Loucy (cell line): ENCODE data around the gene TJP3.

Source experiments
- H2AFZ ChIP-seq: fragments of 200-600 bp; sonication (generic); 2 replicates; pipeline ENCODE4 v1.6.0; 2016; ENCODE audit warnings: antibody characterized with exemption, mild to moderate bottlenecking, low read length, moderate library complexity
- H3F3A ChIP-seq: fragments of 200-600 bp; 2 replicates; pipeline ENCODE4 v1.6.0; 2016; ENCODE audit warnings: antibody characterized with exemption, low read depth, mild to moderate bottlenecking
- H3K27me3 ChIP-seq: fragments of 200-600 bp; sonication (generic); 2 replicates; pipeline ENCODE4 v1.6.1; 2014; ENCODE audit warnings: low read length, mild to moderate bottlenecking; ENCODE audit not compliant: insufficient read depth, poor library complexity, severe bottlenecking
- H3K36me3 ChIP-seq: fragments of 200-600 bp; sonication (generic); 2 replicates; pipeline ENCODE4 v1.6.1; 2016; ENCODE audit warnings: low read length; ENCODE audit not compliant: insufficient read depth
- H3K4me1 ChIP-seq: fragments of 200-600 bp; sonication (generic); 2 replicates; pipeline ENCODE4 v1.5.1; 2014; ENCODE audit warnings: low read length, mild to moderate bottlenecking; ENCODE audit not compliant: insufficient read depth, poor library complexity, severe bottlenecking
- H3K4me2 ChIP-seq: fragments of 200-600 bp; sonication (generic); 2 replicates; pipeline ENCODE4 v1.6.0; 2014; ENCODE audit warnings: antibody characterized with exemption, low read length, low read depth, mild to moderate bottlenecking; ENCODE audit not compliant: poor library complexity, severe bottlenecking
- H3K4me3 ChIP-seq: fragments of 200-600 bp; sonication (generic); 2 replicates; pipeline ENCODE4 v1.5.1; 2014; ENCODE audit warnings: low read length, mild to moderate bottlenecking, mixed read lengths; ENCODE audit not compliant: poor library complexity, severe bottlenecking
- H3K79me2 ChIP-seq: fragments of 200-600 bp; sonication (generic); 2 replicates; pipeline ENCODE4 v1.6.1; 2014; ENCODE audit warnings: low read length; ENCODE audit not compliant: insufficient read depth
- H3K9ac ChIP-seq: fragments of 200-600 bp; sonication (generic); 2 replicates; pipeline ENCODE4 v1.6.0; 2014; ENCODE audit warnings: mild to moderate bottlenecking, low read depth, low read length, moderate library complexity; ENCODE audit not compliant: poor library complexity, severe bottlenecking
- H3K9me2 ChIP-seq: fragments of 200-600 bp; sonication (generic); replicated peaks from 2 replicates; pipeline ENCODE4 v1.6.1; 2016; ENCODE audit warnings: low read depth, low read length, mixed read lengths
- H3K9me3 ChIP-seq: fragments of 200-600 bp; sonication (generic); 2 replicates; pipeline ENCODE4 v1.6.1; 2014; ENCODE audit warnings: mild to moderate bottlenecking, antibody characterized with exemption, low read length, low read depth; ENCODE audit not compliant: insufficient read depth
- H4K20me1 ChIP-seq: fragments of 200-600 bp; sonication (generic); 2 replicates; pipeline ENCODE4 v1.6.0; 2014; ENCODE audit warnings: antibody characterized with exemption, low read length, mild to moderate bottlenecking; ENCODE audit not compliant: insufficient read depth, poor library complexity, severe bottlenecking
- EZH2phosphoT487 ChIP-seq: fragments of 200-600 bp; IDR thresholded peaks from 2 replicates; pipeline ENCODE4 v1.6.1; 2018; ENCODE audit warnings: antibody characterized with exemption, mild to moderate bottlenecking, moderate library complexity, borderline replicate concordance
- TF ChIP-seq, protein P1 (sequence below): fragments of 200-600 bp; sonication (generic); conservative IDR thresholded peaks from 2 replicates; pipeline ENCODE4 v1.5.1; 2014; ENCODE audit warnings: mild to moderate bottlenecking, antibody characterized with exemption, low read length

The TJP3 gene

DNA sequence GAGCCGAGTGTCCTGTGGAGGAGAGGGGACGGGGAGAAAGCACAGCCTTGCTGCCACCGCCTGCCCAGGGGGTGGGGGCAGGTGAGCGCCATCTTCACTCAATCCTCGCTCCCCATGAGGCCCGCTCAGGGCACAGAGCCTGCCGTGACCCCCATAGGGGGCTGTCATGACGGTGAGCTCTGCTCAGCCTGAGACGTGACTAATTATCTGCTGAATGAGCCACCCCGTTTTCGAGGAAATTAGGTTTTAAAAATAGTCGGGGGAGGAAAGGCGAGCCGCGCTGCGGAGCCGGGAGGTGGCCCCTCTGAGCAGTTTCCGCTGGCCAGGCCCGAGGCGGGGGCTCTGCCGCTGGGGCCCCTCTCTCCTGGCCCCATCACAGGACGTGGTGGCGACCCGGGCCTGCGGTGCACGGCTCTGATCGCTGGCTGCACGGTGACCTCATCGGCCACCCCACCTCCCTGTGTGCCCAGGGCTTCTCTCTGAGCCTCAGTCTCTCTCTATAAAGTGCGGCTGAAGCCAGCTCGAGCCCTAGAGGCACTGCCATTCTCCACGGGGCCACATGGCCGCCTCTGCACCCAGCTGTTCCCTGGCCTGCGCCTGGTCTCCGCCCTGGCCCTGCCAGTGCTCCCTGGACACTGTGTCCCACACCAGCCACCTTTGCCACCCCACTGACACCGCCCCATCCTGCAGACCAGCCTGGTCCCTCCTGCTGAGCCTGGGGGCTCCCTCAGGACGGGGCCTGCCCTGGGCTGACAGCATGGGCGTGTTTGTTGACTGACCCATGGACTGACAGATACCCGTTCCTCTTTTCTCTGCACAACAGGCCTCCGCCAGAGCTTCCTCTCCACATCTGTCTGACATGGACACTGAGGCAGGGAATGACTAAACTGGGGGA is 36.3 kb upstream of the TJP3 start:
- TF ChIP-seq EZH2phosphoT487, result no peak
- TF ChIP-seq, protein P1, sequence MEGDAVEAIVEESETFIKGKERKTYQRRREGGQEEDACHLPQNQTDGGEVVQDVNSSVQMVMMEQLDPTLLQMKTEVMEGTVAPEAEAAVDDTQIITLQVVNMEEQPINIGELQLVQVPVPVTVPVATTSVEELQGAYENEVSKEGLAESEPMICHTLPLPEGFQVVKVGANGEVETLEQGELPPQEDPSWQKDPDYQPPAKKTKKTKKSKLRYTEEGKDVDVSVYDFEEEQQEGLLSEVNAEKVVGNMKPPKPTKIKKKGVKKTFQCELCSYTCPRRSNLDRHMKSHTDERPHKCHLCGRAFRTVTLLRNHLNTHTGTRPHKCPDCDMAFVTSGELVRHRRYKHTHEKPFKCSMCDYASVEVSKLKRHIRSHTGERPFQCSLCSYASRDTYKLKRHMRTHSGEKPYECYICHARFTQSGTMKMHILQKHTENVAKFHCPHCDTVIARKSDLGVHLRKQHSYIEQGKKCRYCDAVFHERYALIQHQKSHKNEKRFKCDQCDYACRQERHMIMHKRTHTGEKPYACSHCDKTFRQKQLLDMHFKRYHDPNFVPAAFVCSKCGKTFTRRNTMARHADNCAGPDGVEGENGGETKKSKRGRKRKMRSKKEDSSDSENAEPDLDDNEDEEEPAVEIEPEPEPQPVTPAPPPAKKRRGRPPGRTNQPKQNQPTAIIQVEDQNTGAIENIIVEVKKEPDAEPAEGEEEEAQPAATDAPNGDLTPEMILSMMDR, result no peak
- no peak overlapping the region for H2AFZ ChIP-seq
- H3K79me2 ChIP-seq, result no peaks in the 10 kb centered on the region
- H3K4me2 ChIP-seq, result no peak overlapping the region
- H4K20me1 ChIP-seq, result no peaks in the 10 kb centered on the region
- no peaks in the 10 kb centered on the region for H3K9me2 ChIP-seq
- H3K27me3 ChIP-seq, result no peaks in the 10 kb centered on the region
- H3K4me1 ChIP-seq, result no peaks in the 10 kb centered on the region
- H3K4me3 ChIP-seq, result no peak overlapping the region
- no peaks in the 10 kb centered on the region for H3K36me3 ChIP-seq
- no peak overlapping the region for H3K9ac ChIP-seq
- H3F3A ChIP-seq, result no peaks in the 10 kb centered on the region
- H3K9me3 ChIP-seq, result no peaks in the 10 kb centered on the region

DNA sequence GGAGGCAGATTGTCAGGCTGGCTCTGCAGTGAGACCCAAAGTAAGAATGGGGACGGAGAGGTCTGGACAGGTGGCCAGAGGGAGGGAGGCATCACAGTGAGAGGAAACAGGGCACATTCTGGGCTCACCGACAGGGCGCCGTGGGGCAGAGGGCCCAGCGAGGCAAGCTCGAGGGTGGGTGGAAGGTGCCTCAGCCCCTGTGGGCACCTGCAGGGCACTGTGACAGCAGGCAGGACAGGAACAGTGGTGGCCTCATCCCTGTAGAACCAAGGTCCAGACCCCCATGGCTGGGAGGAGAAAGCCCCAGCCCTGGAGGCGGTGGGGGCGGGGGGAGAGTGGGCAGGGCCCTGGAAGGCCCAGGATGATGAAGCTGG is 35.6 kb upstream of the TJP3 start:
- Histone ChIP-seq H2AFZ (no peak overlapping the region), H3K27me3 (no peaks in the 10 kb centered on the region), H3F3A (no peaks in the 10 kb centered on the region), H3K4me3 (no peak overlapping the region), H4K20me1 (no peaks in the 10 kb centered on the region), H3K9me3 (no peaks in the 10 kb centered on the region), H3K9me2 (no peaks in the 10 kb centered on the region), H3K9ac (no peak overlapping the region), H3K36me3 (no peaks in the 10 kb centered on the region), H3K4me1 (no peaks in the 10 kb centered on the region), H3K4me2 (no peak overlapping the region), H3K79me2 (no peaks in the 10 kb centered on the region)
- TF ChIP-seq EZH2phosphoT487, result no peak
- TF ChIP-seq, protein P1, result no peak

DNA sequence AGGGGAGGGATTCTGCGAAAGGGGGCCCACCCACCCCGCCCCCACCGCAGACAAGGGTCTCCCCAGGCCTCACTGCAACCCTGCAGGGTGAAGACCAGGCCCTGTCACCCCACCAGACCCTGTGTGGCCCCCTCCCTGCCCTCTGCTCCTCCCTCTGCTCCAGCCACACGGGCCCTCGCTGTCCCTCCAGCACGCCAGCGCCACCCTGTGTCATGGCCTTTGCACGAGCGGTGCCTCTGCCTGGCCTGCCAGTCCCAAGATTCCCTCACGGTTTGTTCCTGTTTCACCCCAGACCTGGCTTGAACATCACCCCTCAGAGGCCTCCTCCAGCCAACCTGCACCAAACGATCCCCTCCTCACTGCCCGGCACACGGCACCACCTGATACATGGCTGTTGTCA is 35.2 kb upstream of the TJP3 start:
- Histone ChIP-seq H3K9ac (no peak overlapping the region), H3K27me3 (no peaks in the 10 kb centered on the region), H3K4me3 (no peak overlapping the region), H3K9me2 (no peaks in the 10 kb centered on the region), H3K4me2 (no peak overlapping the region), H3K9me3 (no peaks in the 10 kb centered on the region), H3K36me3 (no peaks in the 10 kb centered on the region), H4K20me1 (no peaks in the 10 kb centered on the region), H3K79me2 (no peaks in the 10 kb centered on the region), H3F3A (no peaks in the 10 kb centered on the region), H2AFZ (no peak overlapping the region), H3K4me1 (no peaks in the 10 kb centered on the region)
- no peak for TF ChIP-seq EZH2phosphoT487
- TF ChIP-seq, protein P1, result no peak
